Activated CD8-positive, alpha-beta memory T cell treated with anti-CD3 and anti-CD28 coated beads for 1 hour (primary cell): Measurements from ENCODE around the gene ACER2.

Source experiments
- DNase-seq, 2 donors: peaks; one replicate each; pipeline ENCODE4 v3.0.0-alpha.2; 2020; ENCODE audit warnings: low read depth in 1 of 2; ENCODE audit errors: extremely low read depth in 1 of 2

Gene ACER2

GRCh38 chr9:19451240-19452087 is 42.7 kb downstream of the ACER2 start:
- no peak for DNase-seq

GRCh38 chr9:19456426-19456825 is 47.6 kb downstream of the ACER2 start:
- no peak for DNase-seq

- peak in 1 of 2 donors; percentile 37 for DNase-seq
Observed at GRCh38 chr9:19456996-19457692, 48.3 kb downstream of the ACER2 start.

GRCh38 chr9:19457693-19458009 is 48.8 kb downstream of the ACER2 start:
- DNase-seq, result no peak

- DNase-seq, result no peak
Observed at GRCh38 chr9:19460243-19460642, 51.4 kb downstream of the ACER2 start.

- no peak for DNase-seq
Observed at GRCh38 chr9:19461135-19461534, 52.3 kb downstream of the ACER2 start.

GRCh38 chr9:19464061-19464763 is 55.4 kb downstream of the ACER2 start:
- no peak for DNase-seq

GRCh38 chr9:19464764-19465585 is 56.2 kb downstream of the ACER2 start:
- peak; percentile 44 to 48 for DNase-seq

- DNase-seq, result no peak
Observed at GRCh38 chr9:19465586-19466279, 56.9 kb downstream of the ACER2 start.

GRCh38 chr9:19466280-19466639 is 57.5 kb downstream of the ACER2 start:
- DNase-seq, result no peak

- DNase-seq, result no peak
Observed at GRCh38 chr9:19469271-19469670, 60.5 kb downstream of the ACER2 start.

GRCh38 chr9:19470567-19470966 is 61.8 kb downstream of the ACER2 start:
- DNase-seq, result no peak

- DNase-seq, result no peak
Observed at GRCh38 chr9:19470981-19471650, 62.3 kb downstream of the ACER2 start.

GRCh38 chr9:19471737-19472648 is 63.2 kb downstream of the ACER2 start:
- DNase-seq, result peak in 1 of 2 donors; percentile 5

GRCh38 chr9:19473605-19474004 is 64.8 kb downstream of the ACER2 start:
- no peak for DNase-seq

GRCh38 chr9:19479874-19480273 is 71.1 kb downstream of the ACER2 start:
- DNase-seq, result no peak

- DNase-seq, result no peak
Observed at GRCh38 chr9:19480345-19480744, 71.5 kb downstream of the ACER2 start.

- DNase-seq, result no peak
Observed at GRCh38 chr9:19481121-19481870, 72.5 kb downstream of the ACER2 start.
